ENCODE measurements around the gene FALEC.
"Not testable (repeated sequence)": the region's sequence is repeated elsewhere in the genome, so short reads cannot be mapped to it uniquely, and the experiment has no call there.

FALEC gene

DNA sequence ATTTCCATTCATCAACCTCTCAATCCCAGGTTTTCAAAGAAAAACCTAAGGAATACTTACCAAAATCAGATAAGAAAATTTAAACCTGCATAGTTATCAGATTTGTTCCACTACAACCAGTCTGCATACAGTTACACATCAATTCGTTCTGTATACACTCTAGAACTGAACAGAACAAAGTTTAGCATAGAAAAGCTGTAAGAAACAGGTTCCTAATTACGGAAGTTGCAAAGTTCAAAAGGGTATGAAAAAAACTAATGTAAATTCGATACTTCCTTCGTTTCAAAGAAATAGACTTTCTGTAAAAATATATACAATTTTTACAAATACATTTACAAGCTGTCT, 60.8 kb downstream of the FALEC start:
- peaks cover 67% of the 10 kb centered on the region for H3K36me3 ChIP-seq (ENCODE audit: control insufficient read depth, insufficient read depth, low read length)

DNA sequence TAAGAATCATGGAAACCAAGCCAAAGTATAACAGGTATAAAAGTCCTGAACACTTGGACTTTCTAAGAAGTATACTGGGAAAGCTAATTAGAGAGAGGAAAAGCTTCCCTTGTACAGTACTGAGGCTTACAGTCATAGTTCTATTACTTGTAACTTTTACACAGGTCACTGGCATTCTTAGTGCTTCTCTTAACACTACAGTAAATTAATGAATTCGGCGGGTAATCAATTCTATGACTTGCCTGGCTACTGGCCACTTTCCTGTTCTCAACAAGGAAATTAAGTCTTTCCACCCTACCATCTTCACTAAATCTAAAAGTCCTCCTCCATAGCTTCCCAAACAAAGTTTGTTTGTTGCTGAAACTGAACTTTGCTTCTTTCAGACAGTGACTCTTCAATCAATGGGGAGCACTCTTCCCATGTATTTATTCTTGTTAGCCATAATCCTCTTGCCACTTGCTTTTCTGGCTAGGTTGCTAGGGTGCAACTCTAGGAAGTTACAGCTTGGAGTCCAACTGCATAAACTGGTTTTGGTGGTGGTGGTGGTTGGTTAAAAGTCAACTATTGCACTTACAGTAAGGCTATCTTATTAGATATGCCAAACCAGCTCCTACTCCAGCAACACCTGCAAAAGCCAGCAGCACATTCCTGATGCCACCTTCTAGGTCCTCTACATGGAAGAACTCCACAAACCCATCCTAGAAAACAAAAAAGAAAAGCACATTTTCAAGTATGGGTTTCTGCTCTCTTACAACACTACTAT, 61.4 kb downstream of the FALEC start:
- peaks cover 61% of the 10 kb centered on the region for H3K36me3 ChIP-seq (ENCODE audit: control insufficient read depth, insufficient read depth, low read length)
- H3K27ac ChIP-seq (ENCODE audit: low read depth, low read length, severe bottlenecking): peak overlapping the region; percentile 100
- no peaks in the 10 kb centered on the region for H3K9me3 ChIP-seq (ENCODE audit: control insufficient read depth, low read length)
- H3K4me3 ChIP-seq (ENCODE audit: extremely low read depth, insufficient read depth, low read length, poor library complexity, severe bottlenecking): peak overlapping the region; percentile 79
- peaks cover 16% of the 10 kb centered on the region for H3K4me1 ChIP-seq (ENCODE audit: control insufficient read depth, insufficient read depth, low read length, poor library complexity, severe bottlenecking)
- WGBS, 2 experiments (ENCODE audit: insufficient coverage in 2 of 2): 17 to 22% methylated on average over 2 of the region's 2 CpGs

More for the DNA sequence above, 60.8 kb downstream of the FALEC start:
- H3K27ac ChIP-seq (ENCODE audit: low read depth, low read length, severe bottlenecking): peak overlapping the region; percentile 26
- 0% methylated on average over 1 of the region's 4 CpGs; no CpG with 5 or more reads in 1 of the 2 experiments for WGBS, 2 experiments (ENCODE audit: insufficient coverage in 2 of 2)
- H3K9me3 ChIP-seq (ENCODE audit: control insufficient read depth, low read length): no peaks in the 10 kb centered on the region
- H3K4me1 ChIP-seq (ENCODE audit: control insufficient read depth, insufficient read depth, low read length, poor library complexity, severe bottlenecking): peaks cover 16% of the 10 kb centered on the region
- peak overlapping the region; percentile 79 for H3K4me3 ChIP-seq (ENCODE audit: extremely low read depth, insufficient read depth, low read length, poor library complexity, severe bottlenecking)

DNA sequence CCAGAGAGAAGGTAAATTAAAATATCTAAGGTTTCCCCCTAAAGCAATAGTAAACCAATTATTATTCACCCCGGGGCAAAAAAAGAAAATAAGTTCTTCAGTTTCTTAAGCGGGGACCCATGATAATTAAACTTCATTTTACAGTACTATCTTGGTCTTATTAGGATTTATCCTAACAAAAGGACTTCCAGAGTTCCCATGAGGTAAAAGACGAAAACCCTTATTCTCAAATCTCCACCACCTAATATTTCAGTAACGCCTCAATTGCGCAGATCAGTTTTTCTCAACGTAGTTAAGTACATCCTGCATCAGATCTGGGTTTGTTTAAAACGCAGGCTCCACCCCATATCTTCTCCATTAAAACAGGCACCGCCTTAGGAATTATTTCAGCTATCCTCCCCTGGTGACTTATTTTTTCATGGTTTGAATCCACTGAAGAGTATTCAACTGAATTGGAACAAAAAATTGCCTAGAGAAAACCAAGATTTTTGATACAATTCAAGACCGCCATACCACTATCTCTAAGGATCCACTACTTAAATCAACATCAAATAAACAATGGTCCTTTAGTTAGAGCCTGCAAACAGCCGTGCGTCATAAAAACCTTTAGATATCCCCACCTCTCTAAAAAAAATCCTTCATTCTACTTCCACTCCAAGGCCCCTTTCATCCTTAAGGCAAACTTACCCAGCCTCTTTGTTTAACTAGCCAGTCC, 62.2 kb downstream of the FALEC start:
- Histone ChIP-seq H3K4me1 (ENCODE audit: control insufficient read depth, insufficient read depth, low read length, poor library complexity, severe bottlenecking) (peaks cover 13% of the 10 kb centered on the region), H3K4me3 (ENCODE audit: extremely low read depth, insufficient read depth, low read length, poor library complexity, severe bottlenecking) (peak overlapping the region; percentile 79), H3K9me3 (ENCODE audit: control insufficient read depth, low read length) (no peaks in the 10 kb centered on the region), H3K36me3 (ENCODE audit: control insufficient read depth, insufficient read depth, low read length) (peaks cover 55% of the 10 kb centered on the region), H3K27ac (ENCODE audit: low read depth, low read length, severe bottlenecking) (peak overlapping the region; percentile 100)
- WGBS, 2 experiments (ENCODE audit: insufficient coverage in 2 of 2): 0% methylated on average over 8 to 9 of the region's 11 CpGs

DNA sequence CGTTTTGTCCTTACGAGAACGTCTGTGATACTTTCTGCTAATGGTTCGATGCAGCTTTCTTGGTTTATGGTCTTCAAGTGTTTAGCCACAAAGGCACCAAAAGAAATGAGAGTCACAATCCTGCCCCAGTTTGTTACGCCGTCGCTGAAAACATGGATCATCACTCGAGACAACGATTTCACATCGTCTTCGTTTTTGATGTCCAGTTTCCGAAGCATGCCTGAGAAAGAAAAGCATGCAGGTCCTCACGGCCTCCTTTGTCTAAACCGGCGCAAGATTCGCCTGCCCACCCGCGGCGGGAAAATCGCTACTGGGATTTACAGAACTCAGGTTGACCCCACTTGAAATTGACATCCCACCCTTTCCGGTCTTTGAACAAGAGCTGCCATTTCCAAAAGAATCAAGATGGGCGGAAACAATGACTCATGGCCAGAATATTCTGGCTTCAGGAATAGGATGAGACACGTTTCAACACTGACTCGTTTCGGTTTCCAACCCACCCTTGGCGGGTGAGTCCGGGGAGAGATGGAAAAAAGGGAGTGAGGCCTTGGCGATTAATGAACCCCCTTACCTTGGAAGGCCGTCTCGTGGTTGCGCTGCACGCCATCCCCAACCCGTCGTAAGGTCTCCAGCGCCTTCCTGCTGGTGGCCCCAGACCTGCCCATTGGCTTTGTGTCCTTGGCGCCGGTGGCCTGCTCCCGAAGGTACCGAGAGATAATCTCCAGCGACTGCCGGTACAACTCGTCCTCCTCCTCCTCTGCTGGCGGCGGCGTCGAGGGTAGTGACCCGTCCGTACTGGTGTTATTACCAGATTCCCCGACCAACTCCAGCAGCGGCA, 62.9 kb downstream of the FALEC start:
- peaks cover 48% of the 10 kb centered on the region for H3K36me3 ChIP-seq (ENCODE audit: control insufficient read depth, insufficient read depth, low read length)
- peak overlapping the region; percentile 79 for H3K4me3 ChIP-seq (ENCODE audit: extremely low read depth, insufficient read depth, low read length, poor library complexity, severe bottlenecking)
- no peaks in the 10 kb centered on the region for H3K9me3 ChIP-seq (ENCODE audit: control insufficient read depth, low read length)
- WGBS, 2 experiments (ENCODE audit: insufficient coverage in 2 of 2): 0 to 1% methylated on average over 39 to 50 of the region's 50 CpGs
- H3K4me1 ChIP-seq (ENCODE audit: control insufficient read depth, insufficient read depth, low read length, poor library complexity, severe bottlenecking): peaks cover 9% of the 10 kb centered on the region
- peak overlapping the region; percentile 100 for H3K27ac ChIP-seq (ENCODE audit: low read depth, low read length, severe bottlenecking)

DNA sequence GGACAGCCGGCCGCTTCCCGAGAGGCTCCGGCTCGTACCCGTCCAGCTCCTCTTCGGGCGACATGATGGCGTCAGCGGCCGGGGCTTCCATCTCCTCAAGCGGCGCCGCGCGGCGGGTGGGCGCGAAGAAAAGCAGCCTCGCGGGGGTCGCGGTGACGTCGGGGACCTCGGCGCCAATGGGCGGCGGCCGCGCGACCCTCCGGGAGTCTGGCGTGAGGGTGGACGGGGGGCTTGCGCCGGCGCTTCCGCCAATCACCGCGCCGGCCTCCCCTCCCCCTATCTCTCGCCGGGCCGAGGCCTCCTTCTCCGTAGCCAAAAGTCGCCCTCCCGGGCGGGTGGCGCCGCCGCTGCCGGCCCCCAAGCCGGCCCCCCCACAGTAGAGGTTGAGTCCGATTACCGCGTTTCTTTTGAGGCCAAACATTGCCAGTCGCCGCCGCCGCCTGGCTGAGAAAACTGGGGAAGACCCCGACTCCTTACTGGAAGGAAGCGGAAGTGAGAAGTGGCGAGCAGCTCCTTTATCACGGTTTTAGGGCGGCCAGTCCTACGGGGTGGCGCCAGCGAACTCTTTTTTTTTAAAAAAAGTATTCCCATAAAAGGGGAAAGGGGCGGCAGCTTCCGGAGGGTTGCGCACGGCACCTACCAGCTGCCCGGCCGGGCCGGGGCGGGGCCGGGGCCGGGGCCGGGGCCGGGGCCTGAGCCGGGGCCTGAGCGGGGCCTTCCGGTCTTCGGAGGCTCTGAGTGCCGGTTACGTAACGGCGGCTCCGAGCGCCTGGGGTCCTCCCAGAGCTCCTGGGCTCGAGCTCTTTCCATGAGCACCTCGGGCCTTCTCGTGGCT, 63.8 kb downstream of the FALEC start, which contains the start of gene MCL1:
TSS of gene MCL1 (minus strand) at position 501 of the 835 bp plus-strand sequence. CDS start at position 421, 80 bp downstream.
- peak within 1 kb of the TSS; percentile 79 for H3K4me3 ChIP-seq (ENCODE audit: extremely low read depth, insufficient read depth, low read length, poor library complexity, severe bottlenecking)
- peaks cover 40% of the 10 kb centered on the region for H3K36me3 ChIP-seq (ENCODE audit: control insufficient read depth, insufficient read depth, low read length)
- WGBS, 2 experiments (ENCODE audit: insufficient coverage in 2 of 2): 0% methylated on average over 47 to 83 of the region's 94 CpGs
- no peaks in the 10 kb centered on the region for H3K9me3 ChIP-seq (ENCODE audit: control insufficient read depth, low read length)
- H3K4me1 ChIP-seq (ENCODE audit: control insufficient read depth, insufficient read depth, low read length, poor library complexity, severe bottlenecking): peaks cover 9% of the 10 kb centered on the region
- H3K27ac ChIP-seq (ENCODE audit: low read depth, low read length, severe bottlenecking): peak within 1 kb of the TSS; percentile 100

DNA sequence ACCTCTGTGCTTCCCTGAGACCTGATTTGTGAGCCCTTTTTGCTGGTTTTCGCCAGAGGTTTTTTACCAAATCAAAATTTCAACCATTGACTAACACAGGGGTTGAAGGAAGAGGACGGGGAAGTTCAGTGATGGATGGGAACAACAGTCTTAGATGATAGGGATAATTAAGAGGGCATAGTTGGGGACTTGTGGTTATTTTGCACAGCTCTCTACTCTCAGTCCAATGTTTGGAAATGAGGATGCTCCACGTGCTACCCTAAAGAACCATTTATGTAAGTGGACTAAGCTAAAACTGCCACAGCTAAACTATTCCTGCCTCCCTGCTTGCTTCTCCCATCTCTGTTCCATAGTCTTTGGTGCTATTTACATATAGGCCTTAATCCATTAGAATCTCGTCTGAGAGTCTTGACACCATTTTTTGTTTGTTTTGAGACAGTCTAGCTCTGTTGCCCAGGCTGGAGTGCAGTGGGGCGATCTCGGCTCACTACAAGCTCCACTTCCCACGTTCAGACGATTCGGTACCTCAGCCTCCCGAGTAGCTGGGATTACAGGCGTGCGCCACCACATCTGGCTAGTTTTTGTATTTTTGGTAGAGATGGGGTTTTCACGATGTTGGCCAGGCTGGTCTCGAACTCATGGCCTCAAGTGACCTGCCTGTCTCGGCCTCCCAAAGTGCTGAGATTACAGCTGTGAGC, 64.5 kb downstream of the FALEC start:
- WGBS, 2 experiments (ENCODE audit: insufficient coverage in 2 of 2): 84 to 89% methylated on average over 12 to 13 of the region's 15 CpGs
- Histone ChIP-seq H3K4me1 (ENCODE audit: control insufficient read depth, insufficient read depth, low read length, poor library complexity, severe bottlenecking) (peaks cover 7% of the 10 kb centered on the region), H3K36me3 (ENCODE audit: control insufficient read depth, insufficient read depth, low read length) (peaks cover 32% of the 10 kb centered on the region)

DNA sequence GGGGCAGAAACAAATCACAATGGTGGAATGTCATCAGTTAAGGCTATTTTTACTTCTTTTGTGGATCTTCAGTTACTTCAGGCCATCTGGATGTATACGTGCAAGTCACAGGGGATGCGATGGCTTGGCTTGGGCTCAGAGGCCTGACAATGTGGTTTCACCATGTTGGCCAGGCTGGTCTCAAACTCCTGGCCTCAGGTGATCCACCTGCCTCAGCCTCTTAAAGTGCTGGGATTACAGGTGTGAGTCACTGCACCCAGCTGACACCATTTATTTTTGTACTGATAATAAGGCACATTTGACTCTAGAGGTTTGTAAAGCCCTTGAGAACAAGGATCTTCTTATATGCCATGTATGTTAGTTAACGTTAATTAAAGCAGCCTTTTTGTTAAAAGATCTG, 65.4 kb downstream of the FALEC start:
- H3K36me3 ChIP-seq (ENCODE audit: control insufficient read depth, insufficient read depth, low read length): peaks cover 23% of the 10 kb centered on the region
- not testable (repeated sequence) for H3K9me3 ChIP-seq (ENCODE audit: control insufficient read depth, low read length); H3K4me1 ChIP-seq (ENCODE audit: control insufficient read depth, insufficient read depth, low read length, poor library complexity, severe bottlenecking); H3K4me3 ChIP-seq (ENCODE audit: extremely low read depth, insufficient read depth, low read length, poor library complexity, severe bottlenecking); H3K27ac ChIP-seq (ENCODE audit: low read depth, low read length, severe bottlenecking)
- 97% methylated on average over 3 of the region's 3 CpGs; no CpG with 5 or more reads in 1 of the 2 experiments for WGBS, 2 experiments (ENCODE audit: insufficient coverage in 2 of 2)

More for the DNA sequence above, 64.5 kb downstream of the FALEC start:
- H3K27ac ChIP-seq (ENCODE audit: low read depth, low read length, severe bottlenecking): peak overlapping the region; percentile 100
- H3K9me3 ChIP-seq (ENCODE audit: control insufficient read depth, low read length): no peaks in the 10 kb centered on the region
- peak overlapping the region; percentile 79 for H3K4me3 ChIP-seq (ENCODE audit: extremely low read depth, insufficient read depth, low read length, poor library complexity, severe bottlenecking)

DNA sequence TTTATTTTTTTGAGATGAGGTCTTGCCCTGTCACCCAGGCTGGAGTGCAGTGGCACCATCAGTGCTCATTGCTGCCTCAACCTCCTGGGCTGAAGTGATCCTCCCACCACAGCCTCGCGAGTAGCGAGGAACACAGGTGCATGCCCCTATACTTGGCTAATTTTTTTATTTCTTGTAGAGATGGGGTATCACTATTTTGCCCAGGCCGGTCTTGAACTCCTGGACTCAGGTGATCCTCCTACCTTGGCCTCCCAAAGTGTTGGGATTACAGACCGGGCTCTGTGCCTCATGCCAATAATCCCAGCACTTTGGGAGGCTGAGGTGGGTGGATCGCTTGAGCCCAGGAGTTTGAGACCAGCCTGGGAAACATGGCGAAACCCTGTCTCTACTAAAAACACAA, 65.9 kb downstream of the FALEC start:
- H3K27ac ChIP-seq (ENCODE audit: low read depth, low read length, severe bottlenecking); H3K9me3 ChIP-seq (ENCODE audit: control insufficient read depth, low read length); H3K4me1 ChIP-seq (ENCODE audit: control insufficient read depth, insufficient read depth, low read length, poor library complexity, severe bottlenecking); H3K4me3 ChIP-seq (ENCODE audit: extremely low read depth, insufficient read depth, low read length, poor library complexity, severe bottlenecking): not testable (repeated sequence)
- peaks cover 19% of the 10 kb centered on the region for H3K36me3 ChIP-seq (ENCODE audit: control insufficient read depth, insufficient read depth, low read length)
- WGBS, 2 experiments (ENCODE audit: insufficient coverage in 2 of 2): 93 to 100% methylated on average over 3 to 4 of the region's 7 CpGs

DNA sequence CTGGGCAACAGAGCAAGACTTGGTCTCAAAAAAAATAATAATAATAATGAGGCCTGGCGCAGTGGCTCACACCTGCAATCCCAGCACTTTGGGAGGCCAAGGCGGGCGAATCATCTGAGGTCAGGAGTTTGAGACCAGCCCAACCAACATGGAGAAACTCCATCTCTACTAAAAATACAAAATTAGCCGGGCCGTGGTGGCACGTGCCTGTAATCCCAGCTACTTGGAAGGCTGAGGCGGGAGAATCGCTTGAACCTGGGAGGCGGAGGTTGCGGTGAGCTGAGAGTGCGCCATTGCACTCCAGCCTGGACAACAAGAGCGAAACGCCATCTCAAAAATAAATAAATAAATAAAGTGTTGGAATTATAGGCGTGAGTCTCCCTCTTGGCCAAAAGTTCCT, 66.4 kb downstream of the FALEC start:
- peaks cover 14% of the 10 kb centered on the region for H3K36me3 ChIP-seq (ENCODE audit: control insufficient read depth, insufficient read depth, low read length)
- not testable (repeated sequence) for H3K9me3 ChIP-seq (ENCODE audit: control insufficient read depth, low read length); H3K27ac ChIP-seq (ENCODE audit: low read depth, low read length, severe bottlenecking); H3K4me3 ChIP-seq (ENCODE audit: extremely low read depth, insufficient read depth, low read length, poor library complexity, severe bottlenecking); H3K4me1 ChIP-seq (ENCODE audit: control insufficient read depth, insufficient read depth, low read length, poor library complexity, severe bottlenecking)
- WGBS, 2 experiments (ENCODE audit: insufficient coverage in 2 of 2): 92 to 99% methylated on average over 8 to 10 of the region's 14 CpGs

Data from mesodermal cell (in vitro differentiated cells).